HCT116 (cell line): Measurements from ENCODE around the gene GABRA5. TPM values are rescaled to one million over a fixed set of nuclear protein-coding genes. Genes with fewer than 3 reads are reported as not detected.

ENCODE experiments used
- ATAC-seq: fragments of 200-7000 bp; cut with Tn5 transposase; 2 replicates; pipeline ENCODE4 v1.9.1; 2020; ENCODE audit warnings: mild to moderate bottlenecking, moderate library complexity
- BruUV-seq: library from RNA; stranded (reverse); fragments of 400-500 nt; replicated peaks from 2 replicates; lab custom pipeline; 2021; lab: Mats Ljungman, UMichigan
- CTCF ChIA-PET: fragments of 300-600 bp; sonication (Branson Sonifier 250); formaldehyde crosslinking; loops from one replicate; lab custom pipeline; 2021; ENCODE audit warnings: antibody characterized with exemption; lab: Charles Lee
- POLR2A ChIA-PET: fragments of 300-600, 350-600 bp; sonication (Branson Sonifier 250); formaldehyde crosslinking; loops from one replicate; lab custom pipeline; 2021; ENCODE audit warnings: antibody characterized with exemption; lab: Charles Lee
- RAD21 ChIA-PET, 2 experiments: fragments of 300-600 bp; sonication (Branson Sonifier 250); formaldehyde crosslinking; loops; one replicate each; lab custom pipeline; 2023; ENCODE audit warnings: low total read pairs in 2 of 2; ENCODE audit not compliant: uncharacterized antibody in 2 of 2, unreplicated experiment in 2 of 2, low non-redundant PET in 1 of 2; lab: Charles Lee
- DNase-seq: peaks from one replicate; pipeline ENCODE4 v3.0.0-alpha.2; 2010; ENCODE audit warnings: low read depth, low spot score
- H2AFZ ChIP-seq: fragments of 200-600 bp; shearing (Covaris generic), sonication (generic); 2 replicates; pipeline ENCODE4 v1.6.1; 2017; ENCODE audit warnings: low read depth, mixed run types, mixed read lengths, antibody characterized with exemption, low read length; ENCODE audit not compliant: poor library complexity, severe bottlenecking
- H3K27ac ChIP-seq: 2 replicates; pipeline ENCODE4 v1.5.1; 2012; ENCODE audit warnings: low read depth, low read length
- H3K27me3 ChIP-seq: fragments of 200-600 bp; sonication (generic); 2 replicates; pipeline ENCODE4 v1.6.1; 2016; ENCODE audit warnings: mixed run types, low read length, mixed read lengths; ENCODE audit not compliant: insufficient read depth
- H3K36me3 ChIP-seq, 2 experiments: fragments of 200-500 bp in 1 of 2; fragments of 200-600 bp in 1 of 2; sonication (Bioruptor generic) in 1 of 2; sonication (generic) in 1 of 2; 2 replicates each; pipeline versions ENCODE4 v1.5.1 to v1.6.1; 2014 to 2016; ENCODE audit warnings: low read length in 2 of 2, inconsistent platforms in 1 of 2, mixed read lengths in 1 of 2, mixed run types in 1 of 2; ENCODE audit not compliant: insufficient read depth in 2 of 2, control insufficient read depth in 1 of 2
- H3K4me1 ChIP-seq, 2 experiments: fragments of 200-600 bp in 1 of 2; sonication (generic) in 1 of 2; 2 replicates each; pipeline versions ENCODE4 v1.5.1 to v1.6.1; 2012 to 2017; ENCODE audit warnings: low read length in 2 of 2, inconsistent platforms in 1 of 2, mild to moderate bottlenecking in 1 of 2, mixed read lengths in 1 of 2, mixed run types in 1 of 2, moderate library complexity in 1 of 2; ENCODE audit not compliant: insufficient read depth in 2 of 2, control insufficient read depth in 1 of 2
- H3K4me2 ChIP-seq: fragments of 200-600 bp; sonication (generic); 2 replicates; pipeline ENCODE4 v1.6.1; 2017; ENCODE audit warnings: mixed run types, low read length, mixed read lengths
- H3K4me3 ChIP-seq, 2 experiments: fragments of 200-600 bp in 1 of 2; sonication (generic) in 1 of 2; replicated peaks in 1 of 2; 2 replicates each; pipeline ENCODE4 v1.5.1; 2011 to 2016; ENCODE audit warnings: low read length in 2 of 2, control low read depth in 1 of 2, low read depth in 1 of 2, mild to moderate bottlenecking in 1 of 2, mixed read lengths in 1 of 2, mixed run types in 1 of 2
- H3K79me2 ChIP-seq: fragments of 200-600 bp; sonication (generic); 2 replicates; pipeline ENCODE4 v1.6.1; 2017; ENCODE audit warnings: mild to moderate bottlenecking, mixed run types, low read length, moderate library complexity, mixed read lengths; ENCODE audit not compliant: insufficient read depth
- H3K9ac ChIP-seq: fragments of 200-600 bp; sonication (generic); 2 replicates; pipeline ENCODE4 v1.6.1; 2016; ENCODE audit warnings: low read length, mixed read lengths
- H3K9me2 ChIP-seq: fragments of 200-600 bp; sonication (generic), shearing (Covaris generic); 2 replicates; pipeline ENCODE4 v1.6.1; 2017; ENCODE audit warnings: mixed run types, mild to moderate bottlenecking, moderate library complexity; ENCODE audit not compliant: insufficient read depth
- H3K9me3 ChIP-seq, 2 experiments: fragments of 200-500 bp in 1 of 2; fragments of 200-600 bp in 1 of 2; sonication (Bioruptor generic) in 1 of 2; sonication (generic) in 1 of 2; 2 replicates each; pipeline ENCODE4 v1.6.1; 2014 to 2017; ENCODE audit warnings: low read length in 2 of 2, mixed read lengths in 2 of 2, inconsistent platforms in 1 of 2, low read depth in 1 of 2, mild to moderate bottlenecking in 1 of 2, mixed run types in 1 of 2, moderate library complexity in 1 of 2; ENCODE audit not compliant: control insufficient read depth in 1 of 2, insufficient read depth in 1 of 2
- H4K20me1 ChIP-seq: fragments of 200-600 bp; sonication (generic), shearing (Covaris generic); 2 replicates; pipeline ENCODE4 v1.6.1; 2017; ENCODE audit warnings: mixed run types, mild to moderate bottlenecking, moderate library complexity; ENCODE audit not compliant: insufficient read depth
- ATF3 ChIP-seq: IDR thresholded peaks from 2 replicates; pipeline ENCODE4 v1.6.1; 2012
- CBX3 ChIP-seq: IDR thresholded peaks from 2 replicates; pipeline ENCODE4 v1.6.1; 2012; ENCODE audit warnings: low read depth
- CEBPB ChIP-seq: IDR thresholded peaks from 2 replicates; pipeline ENCODE4 v1.6.1; 2012; ENCODE audit warnings: low read depth
- CTCF ChIP-seq, 3 experiments: fragments of 200-600 bp in 1 of 3; sonication (generic) in 1 of 3; IDR thresholded peaks in 2 of 3; conservative IDR thresholded peaks in 1 of 3; 2 replicates each; pipeline ENCODE4 v1.5.1; 2012 to 2017; ENCODE audit warnings: low read depth in 2 of 3, low read length in 2 of 3, antibody characterized with exemption in 1 of 3, borderline replicate concordance in 1 of 3, control low read depth in 1 of 3, mild to moderate bottlenecking in 1 of 3, mixed read lengths in 1 of 3, mixed run types in 1 of 3, moderate library complexity in 1 of 3; ENCODE audit not compliant: insufficient read depth in 1 of 3
- EGR1 ChIP-seq: IDR thresholded peaks from 2 replicates; pipeline ENCODE4 v1.6.1; 2012; ENCODE audit warnings: low read depth
- EZH2 ChIP-seq: fragments of 200-600 bp; sonication (generic); IDR thresholded peaks from 2 replicates; pipeline ENCODE4 v1.6.1; 2017; ENCODE audit warnings: antibody characterized with exemption, mixed run types
- EZH2phosphoT487 ChIP-seq: fragments of 200-600 bp; IDR thresholded peaks from 2 replicates; pipeline ENCODE4 v1.6.1; 2018; ENCODE audit warnings: antibody characterized with exemption, borderline replicate concordance
- FOSL1 ChIP-seq: IDR thresholded peaks from 2 replicates; pipeline ENCODE4 v1.6.1; 2012; ENCODE audit warnings: low read depth
- JUND ChIP-seq: IDR thresholded peaks from 2 replicates; pipeline ENCODE4 v1.6.1; 2012
- MAX ChIP-seq: IDR thresholded peaks from 2 replicates; pipeline ENCODE4 v1.6.1; 2012
- RAD21 ChIP-seq: IDR thresholded peaks from 2 replicates; pipeline ENCODE4 v1.6.1; 2012; ENCODE audit warnings: low read depth, mild to moderate bottlenecking
- REST ChIP-seq: IDR thresholded peaks from 2 replicates; pipeline ENCODE4 v1.6.1; 2012; ENCODE audit warnings: low read depth
- SP1 ChIP-seq: IDR thresholded peaks from 2 replicates; pipeline ENCODE4 v1.6.1; 2012; ENCODE audit warnings: low read depth
- SRF ChIP-seq: IDR thresholded peaks from 2 replicates; pipeline ENCODE4 v1.6.1; 2012; ENCODE audit warnings: low read depth
- TCF7L2 ChIP-seq: IDR thresholded peaks from 2 replicates; pipeline ENCODE4 v1.7.0; 2011; ENCODE audit warnings: borderline replicate concordance, inconsistent platforms; ENCODE audit not compliant: insufficient read depth, insufficient read length; ENCODE audit errors: extremely low read depth
- YY1 ChIP-seq: IDR thresholded peaks from 2 replicates; pipeline ENCODE4 v1.6.1; 2011; ENCODE audit warnings: low read length, low read depth, moderate library complexity, mild to moderate bottlenecking; ENCODE audit not compliant: insufficient replicate concordance; ENCODE audit errors: extremely low read depth
- ZBTB33 ChIP-seq: IDR thresholded peaks from 2 replicates; pipeline ENCODE4 v1.6.1; 2011; ENCODE audit warnings: mild to moderate bottlenecking, low read length, moderate library complexity; ENCODE audit not compliant: insufficient replicate concordance; ENCODE audit errors: extremely low read depth
- ZFX ChIP-seq: fragments of 450-650 bp; IDR thresholded peaks from 2 replicates; pipeline ENCODE4 v1.6.1; 2017
- intact Hi-C: fragments of 100-400 bp; cut with micrococcal nuclease; formaldehyde crosslinking; loops from 2 replicates; pipeline ENCODE4 v1.10.0; 2022
- total RNA-seq: library from RNA; stranded (reverse); gene quantifications from one replicate; pipeline ENCODE4 v1.2.1, GENCODE V29; 2021; ENCODE audit not compliant: unreplicated experiment

Gene GABRA5
- total RNA-seq, 1 experiment from 2014 or later = not detected

GRCh38 chr15:26937134-26937533 lies 70.3 kb downstream of the GABRA5 start:
- Histone ChIP-seq H3K9me2 (no peaks in the 10 kb centered on the region), H3K9ac (no peak overlapping the region), H4K20me1 (no peaks in the 10 kb centered on the region), H3K27ac (no peak overlapping the region), H3K4me3 (no peak overlapping the region), H2AFZ (no peak overlapping the region), H3K36me3 (no peaks in the 10 kb centered on the region), H3K4me1 (no peaks in the 10 kb centered on the region), H3K27me3 (no peaks in the 10 kb centered on the region)
- intact Hi-C loops = no loop called here
- ChIA-PET POLR2A (no interaction called here), RAD21 (no interaction called here), CTCF (no interaction called here)
- ATAC-seq (no peak), DNase-seq (no peak)
- BruUV-seq = no TSS peak
- TF ChIP-seq CEBPB = no peak
- no peak for TF ChIP-seq TCF7L2
- no peak for TF ChIP-seq FOSL1
- TF ChIP-seq JUND = no peak
- TF ChIP-seq YY1 = no peak
- no peak for TF ChIP-seq EZH2
- TF ChIP-seq REST = no peak
- TF ChIP-seq ZBTB33 = no peak
- TF ChIP-seq CBX3 = no peak
- no peak for TF ChIP-seq RAD21
- TF ChIP-seq MAX = no peak
- no peak for TF ChIP-seq ATF3
- TF ChIP-seq EZH2phosphoT487 = no peak
- no peak for TF ChIP-seq EGR1
- TF ChIP-seq CTCF (IDR thresholded peaks at IDR 0.05 in 2 of 3, conservative IDR thresholded peaks at IDR 0.05 in 1 of 3; ENCODE audit: borderline replicate concordance in 1 of 3, insufficient read depth in 1 of 3, low read depth in 2 of 3, low read length in 2 of 3) = no peak
- no peak for TF ChIP-seq SRF
- TF ChIP-seq ZFX = no peak
- no peak for TF ChIP-seq SP1
- TF ChIP-seq, all 23 proteins: peak for 0
- Histone ChIP-seq H3K9me3 (peaks cover 11 to 47% of the 10 kb centered on the region in 2 experiments; a peak in 2 of 4 replicates), H3K79me2 (no peaks in the 10 kb centered on the region), H3K4me2 (no peak overlapping the region)
